Measurements from ENCODE around the gene ACSM3. TPM values are rescaled to one million over a fixed set of nuclear protein-coding genes. Genes with fewer than 3 reads are reported as not detected.
A peak's percentile ranks its signal among the peaks of the same experiment; 100 is the strongest.

ACSM3 gene
- total and polyA plus RNA-seq, 9 of the 15 experiments (the other 6 are each of a cell fraction or from before 2014, with no cell fraction given) = 112 to 420 (median 182) TPM

DNA sequence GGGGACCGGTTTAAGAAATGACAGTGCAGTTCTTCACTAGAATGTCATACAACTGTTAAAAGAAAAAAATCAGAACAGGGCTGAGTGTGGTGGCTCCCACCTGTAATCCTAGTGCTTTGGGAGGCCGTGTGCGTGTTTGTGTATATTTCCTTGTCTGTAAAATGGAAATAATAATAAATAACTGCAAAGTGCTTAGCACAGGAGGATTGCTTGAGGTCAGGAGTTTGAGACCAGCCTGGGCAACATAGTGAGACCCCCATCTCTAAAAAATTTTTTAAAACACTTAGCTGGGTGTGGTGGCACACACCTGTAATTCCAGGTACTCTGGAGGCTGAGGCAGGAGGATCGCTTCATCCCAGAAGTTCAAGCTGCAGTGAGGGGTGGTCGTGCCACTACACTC is 2.5 kb downstream of the ACSM3 start:
- no peak for TF ChIP-seq ZNF589 (CRISPR knock-in tag; IDR thresholded peaks at IDR 0.05; ENCODE audit: low read depth)
- no peak for TF ChIP-seq STAG1 (CRISPR knock-in tag; IDR thresholded peaks at IDR 0.05; ENCODE audit: borderline replicate concordance)
- no peak for TF ChIP-seq ZNF124 (CRISPR knock-in tag; IDR thresholded peaks at IDR 0.05)
- TF ChIP-seq ADNP (tag; IDR thresholded peaks at IDR 0.05) = 0 out of 2 replicates have a peak, but pooled peaks have one; percentile 20
- no peak for TF ChIP-seq MBD2 (IDR thresholded peaks at IDR 0.05; ENCODE audit: borderline replicate concordance, low read depth)
- no peak for TF ChIP-seq SREBF2 (CRISPR knock-in tag; IDR thresholded peaks at IDR 0.05)
- TF ChIP-seq RBM25 (IDR thresholded peaks at IDR 0.05; ENCODE audit: low read depth, low read length, severe bottlenecking) = peak; percentile 64
- peak; percentile 34; the same call in 1 of the 2 replicates for TF ChIP-seq ZBTB43 (CRISPR knock-in tag; IDR thresholded peaks at IDR 0.05)
- no peak for TF ChIP-seq NFATC3 (IDR thresholded peaks at IDR 0.05)
- TF ChIP-seq ZBTB8A (IDR thresholded peaks at IDR 0.05; ENCODE audit: partially characterized antibody) = no peak
- TF ChIP-seq ZNF121 (CRISPR knock-in tag; conservative IDR thresholded peaks at IDR 0.05) = peak; percentile 63
- TF ChIP-seq IRF2 (CRISPR knock-in tag; IDR thresholded peaks at IDR 0.05) = no peak
- 0 out of 2 replicates have a peak, but pooled peaks have one; percentile 15 for TF ChIP-seq ZNF766 (CRISPR knock-in tag; conservative IDR thresholded peaks at IDR 0.05)
- TF ChIP-seq, protein P1, sequence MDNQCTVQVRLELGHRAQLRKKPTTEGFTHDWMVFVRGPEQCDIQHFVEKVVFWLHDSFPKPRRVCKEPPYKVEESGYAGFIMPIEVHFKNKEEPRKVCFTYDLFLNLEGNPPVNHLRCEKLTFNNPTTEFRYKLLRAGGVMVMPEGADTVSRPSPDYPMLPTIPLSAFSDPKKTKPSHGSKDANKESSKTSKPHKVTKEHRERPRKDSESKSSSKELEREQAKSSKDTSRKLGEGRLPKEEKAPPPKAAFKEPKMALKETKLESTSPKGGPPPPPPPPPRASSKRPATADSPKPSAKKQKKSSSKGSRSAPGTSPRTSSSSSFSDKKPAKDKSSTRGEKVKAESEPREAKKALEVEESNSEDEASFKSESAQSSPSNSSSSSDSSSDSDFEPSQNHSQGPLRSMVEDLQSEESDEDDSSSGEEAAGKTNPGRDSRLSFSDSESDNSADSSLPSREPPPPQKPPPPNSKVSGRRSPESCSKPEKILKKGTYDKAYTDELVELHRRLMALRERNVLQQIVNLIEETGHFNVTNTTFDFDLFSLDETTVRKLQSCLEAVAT (IDR thresholded peaks at IDR 0.05) = 0 out of 4 replicates have a peak, but pooled peaks of 1 of the 2 experiments have one; percentile 40
- TF ChIP-seq DACH1 (IDR thresholded peaks at IDR 0.05; ENCODE audit: partially characterized antibody) = no peak
- TF ChIP-seq, protein P2, sequence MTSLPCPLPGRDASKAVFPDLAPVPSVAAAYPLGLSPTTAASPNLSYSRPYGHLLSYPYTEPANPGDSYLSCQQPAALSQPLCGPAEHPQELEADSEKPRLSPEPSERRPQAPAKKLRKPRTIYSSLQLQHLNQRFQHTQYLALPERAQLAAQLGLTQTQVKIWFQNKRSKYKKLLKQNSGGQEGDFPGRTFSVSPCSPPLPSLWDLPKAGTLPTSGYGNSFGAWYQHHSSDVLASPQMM (CRISPR knock-in tag; IDR thresholded peaks at IDR 0.05) = no peak
- TF ChIP-seq BRD4 (IDR thresholded peaks at IDR 0.05) = no peak
- TF ChIP-seq, protein P3, sequence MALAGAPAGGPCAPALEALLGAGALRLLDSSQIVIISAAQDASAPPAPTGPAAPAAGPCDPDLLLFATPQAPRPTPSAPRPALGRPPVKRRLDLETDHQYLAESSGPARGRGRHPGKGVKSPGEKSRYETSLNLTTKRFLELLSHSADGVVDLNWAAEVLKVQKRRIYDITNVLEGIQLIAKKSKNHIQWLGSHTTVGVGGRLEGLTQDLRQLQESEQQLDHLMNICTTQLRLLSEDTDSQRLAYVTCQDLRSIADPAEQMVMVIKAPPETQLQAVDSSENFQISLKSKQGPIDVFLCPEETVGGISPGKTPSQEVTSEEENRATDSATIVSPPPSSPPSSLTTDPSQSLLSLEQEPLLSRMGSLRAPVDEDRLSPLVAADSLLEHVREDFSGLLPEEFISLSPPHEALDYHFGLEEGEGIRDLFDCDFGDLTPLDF (CRISPR knock-in tag; IDR thresholded peaks at IDR 0.05) = no peak
- TF ChIP-seq BCOR (IDR thresholded peaks at IDR 0.05) = 0 out of 2 replicates have a peak, but pooled peaks have one; percentile 23
- no peak for TF ChIP-seq CBX3 (IDR thresholded peaks at IDR 0.05; ENCODE audit: borderline replicate concordance in 1 of 2, low read length in 2 of 2)
- 0 out of 2 replicates have a peak, but pooled peaks have one; percentile 27 for TF ChIP-seq NFE2 (IDR thresholded peaks at IDR 0.05; ENCODE audit: low read depth)
- in situ Hi-C loops (cut with MboI) (no loop called here), intact Hi-C loops (cut with micrococcal nuclease) (no loop called here)
- ChIA-PET POLR2A (interaction anchor here (0.7 to 3.5 kb wide), 2 partner anchors 12 to 34 kb away, joined by 3 to 18 read pairs; no protein-coding TSS in a partner anchor), CTCF (ENCODE audit: low intra/inter-chr PET ratio) (no interaction called here)
- 54% methylated on average over 5 of the region's 5 CpGs for WGBS (ENCODE audit: insufficient coverage, low coverage, missing lambda C conversion rate)
- FAIRE-seq (no peak), DNase-seq (ENCODE audit: extremely low read depth in 1 of 4, low spot score in 3 of 4) (no peak), ATAC-seq (no peak)
- Histone ChIP-seq H3K9me1 (ENCODE audit: control insufficient read depth, insufficient read depth, low read length) (no peaks in the 10 kb centered on the region), H3K9ac (ENCODE audit: insufficient read depth in 1 of 2, low read depth in 2 of 2, low read length in 2 of 2) (peak overlapping the region in 1 of 2 experiments; percentile 60; a peak in 1 of 4 replicates), H3K27me3 (ENCODE audit: control insufficient read depth in 2 of 2, insufficient read depth in 2 of 2, low read length in 2 of 2) (no peaks in the 10 kb centered on the region), H3K79me2 (ENCODE audit: control insufficient read depth, insufficient read depth, low read length) (peaks cover 53% of the 10 kb centered on the region), H3K9me3 (replicated peaks; ENCODE audit: control insufficient read depth, insufficient read depth, low read depth, low read length) (peaks cover 9% of the 10 kb centered on the region), H3K36me3 (ENCODE audit: control insufficient read depth, insufficient read depth, low read length) (peaks cover 20% of the 10 kb centered on the region; the same call in 2 of the 3 replicates), H3K4me2 (ENCODE audit: insufficient read depth, low read length) (peak overlapping the region; percentile 57), H2AFZ (ENCODE audit: low read depth, low read length) (no peak overlapping the region), H3K4me3 (peak overlapping the region; percentile 47), H3K27ac (ENCODE audit: extremely low read depth, low read depth, low read length) (peak overlapping the region; percentile 28), H4K20me1 (replicated peaks; ENCODE audit: control insufficient read depth, insufficient read depth, low read length) (no peaks in the 10 kb centered on the region), H3K4me1 (replicated peaks in 1 of 2; ENCODE audit: control insufficient read depth in 2 of 2, insufficient read depth in 2 of 2, low read length in 2 of 2) (peaks cover 4 to 22% of the 10 kb centered on the region in 2 experiments; a peak in 2 of 5 replicates)
- no TSS peak for BruUV-seq (replicated peaks)

Data from K562 (cell line).